ENCODE results near the gene SOX18.
A peak's percentile ranks its signal among the peaks of the same experiment; 100 is the strongest.

SOX18 gene

GRCh38 chr20:64038224-64038564 lies 11.2 kb downstream of the SOX18 start:
- Histone ChIP-seq H3K27me3 (peaks cover 3 to 76% of the 10 kb centered on the region in 2 donors), H3K27ac (no peak overlapping the region), H3K36me3 (peaks cover 0 to 22% (median 18%) of the 10 kb centered on the region in 3 donors), H3K4me1 (peaks cover 0 to 47% (median 29%) of the 10 kb centered on the region in 4 donors), H3K9me3 (no peaks in the 10 kb centered on the region), H3K4me3 (peak overlapping the region; percentile 31 to 51)
- DNase-seq: no peak
- TF ChIP-seq CTCF (IDR thresholded peaks at IDR 0.05): no peak
- intact Hi-C loops (cut with DNase I; ENCODE audit: low total_unique reads): loop anchor here (2.0 kb wide), 1 partner anchor 87 kb away; no protein-coding TSS in a partner anchor

- intact Hi-C loops (cut with DNase I; ENCODE audit: low total_unique reads): loop anchor here (2.0 kb wide), 1 partner anchor 87 kb away; no protein-coding TSS in a partner anchor
- Histone ChIP-seq H3K4me3 (peak overlapping the region in 1 of 2 donors; percentile 51), H3K9me3 (no peaks in the 10 kb centered on the region), H3K36me3 (peaks cover under 1 to 27% (median 24%) of the 10 kb centered on the region in 3 donors), H3K27ac (no peak overlapping the region), H3K4me1 (peaks cover 0 to 47% (median 29%) of the 10 kb centered on the region in 4 donors), H3K27me3 (peaks cover 3 to 74% of the 10 kb centered on the region in 2 donors)
- TF ChIP-seq CTCF (IDR thresholded peaks at IDR 0.05): no peak
- no peak for DNase-seq
Measured at GRCh38 chr20:64037498-64038213, 11.8 kb downstream of the SOX18 start.

GRCh38 chr20:64037199-64037497 lies 12.3 kb downstream of the SOX18 start:
- Histone ChIP-seq H3K27ac (no peak overlapping the region), H3K4me1 (peaks cover 0 to 43% (median 25%) of the 10 kb centered on the region in 4 donors), H3K36me3 (peaks cover 6 to 32% (median 29%) of the 10 kb centered on the region in 3 donors), H3K27me3 (peaks cover under 1 to 69% of the 10 kb centered on the region in 2 donors), H3K4me3 (no peak overlapping the region), H3K9me3 (no peaks in the 10 kb centered on the region)
- no peak for TF ChIP-seq CTCF (IDR thresholded peaks at IDR 0.05)
- intact Hi-C loops (cut with DNase I; ENCODE audit: low total_unique reads): no loop called here
- no peak for DNase-seq

GRCh38 chr20:64036346-64037198 lies 12.9 kb downstream of the SOX18 start:
- no peaks in the 10 kb centered on the region for H3K9me3 ChIP-seq
- H3K4me1 ChIP-seq: peaks cover 0 to 37% (median 19%) of the 10 kb centered on the region in 4 donors
- no peak for TF ChIP-seq CTCF (IDR thresholded peaks at IDR 0.05)
- no peak for DNase-seq
- H3K27ac ChIP-seq: no peak overlapping the region
- H3K27me3 ChIP-seq: peaks cover 0 to 63% of the 10 kb centered on the region in 2 donors
- intact Hi-C loops (cut with DNase I; ENCODE audit: low total_unique reads): no loop called here
- peaks cover 12 to 38% (median 34%) of the 10 kb centered on the region in 3 donors for H3K36me3 ChIP-seq
- H3K4me3 ChIP-seq: no peak overlapping the region

- Histone ChIP-seq H3K27ac (no peak within 1 kb of the TSS), H3K4me3 (no peak within 1 kb of the TSS), H3K9me3 (no peaks in the 10 kb centered on the region), H3K36me3 (peaks cover 15 to 44% (median 41%) of the 10 kb centered on the region in 3 donors), H3K4me1 (peaks cover 0 to 34% (median 18%) of the 10 kb centered on the region in 4 donors), H3K27me3 (peaks cover 0 to 57% of the 10 kb centered on the region in 2 donors)
- intact Hi-C loops (cut with DNase I; ENCODE audit: low total_unique reads): no loop called here
- TF ChIP-seq CTCF (IDR thresholded peaks at IDR 0.05): no peak
- no peak for DNase-seq
Measured at GRCh38 chr20:64035933-64036345, 13.5 kb downstream of the SOX18 start, which contains the start of gene C20orf204. TSS of gene C20orf204 (plus strand) at chr20:64036182. CDS start at chr20:64036324, 142 bp downstream.
